HFF-Myc (cell line): ENCODE data around the gene MFSD12.

Experiments used
- DNase-seq: peaks from one replicate; pipeline ENCODE4 v3.0.0-alpha.2; 2011; ENCODE audit warnings: low read depth; ENCODE audit errors: extremely low read depth
- H3K4me3 ChIP-seq: replicated peaks from 2 replicates; pipeline ENCODE4 v1.5.1; 2011; ENCODE audit warnings: low read depth, mild to moderate bottlenecking, control low read depth, low read length
- TF ChIP-seq, protein P1 (sequence below): IDR thresholded peaks from 2 replicates; pipeline ENCODE4 v1.5.1; 2012; ENCODE audit warnings: mild to moderate bottlenecking, low read depth, low read length, control low read depth; ENCODE audit errors: missing control alignments

Gene MFSD12

DNA sequence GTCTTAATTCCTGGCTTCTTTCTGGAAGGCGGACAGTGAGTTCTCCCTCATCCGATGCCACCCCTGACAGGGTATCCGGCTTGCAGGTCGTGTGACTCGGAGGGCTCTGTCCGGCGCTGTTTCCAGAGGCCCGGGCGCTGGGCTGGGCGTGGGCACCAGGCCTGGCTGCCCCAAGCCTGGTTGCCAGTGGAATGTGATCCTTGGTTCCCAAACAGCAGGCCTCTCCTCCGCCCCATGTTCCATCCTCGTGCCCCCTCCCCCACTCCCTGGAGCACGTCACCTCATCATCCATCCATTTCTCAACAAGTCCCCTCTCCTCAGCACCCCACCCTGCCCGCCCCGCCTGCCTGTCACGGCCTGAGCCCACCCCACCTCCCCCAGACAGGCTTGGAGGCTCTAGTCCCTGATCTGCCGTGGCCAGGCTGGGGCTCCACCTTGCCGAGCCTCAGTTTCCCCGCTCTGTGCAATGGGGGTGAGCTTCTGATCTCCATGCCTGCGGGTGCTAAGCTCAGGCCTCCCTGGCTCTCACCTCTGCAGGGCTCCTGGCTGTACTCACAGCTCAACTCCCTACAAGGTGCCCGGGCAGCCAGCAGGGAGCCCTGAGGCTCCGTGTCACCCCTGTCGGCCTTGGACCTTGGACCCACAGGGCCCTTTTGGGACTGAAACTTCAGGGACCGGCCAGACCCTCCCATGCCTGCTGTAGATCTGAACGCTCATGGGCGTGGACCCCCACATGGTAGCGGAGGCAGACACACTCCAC lies 47.0 kb upstream of the MFSD12 start:
- no peak for DNase-seq
- no peak overlapping the region for H3K4me3 ChIP-seq
- TF ChIP-seq, protein P1, sequence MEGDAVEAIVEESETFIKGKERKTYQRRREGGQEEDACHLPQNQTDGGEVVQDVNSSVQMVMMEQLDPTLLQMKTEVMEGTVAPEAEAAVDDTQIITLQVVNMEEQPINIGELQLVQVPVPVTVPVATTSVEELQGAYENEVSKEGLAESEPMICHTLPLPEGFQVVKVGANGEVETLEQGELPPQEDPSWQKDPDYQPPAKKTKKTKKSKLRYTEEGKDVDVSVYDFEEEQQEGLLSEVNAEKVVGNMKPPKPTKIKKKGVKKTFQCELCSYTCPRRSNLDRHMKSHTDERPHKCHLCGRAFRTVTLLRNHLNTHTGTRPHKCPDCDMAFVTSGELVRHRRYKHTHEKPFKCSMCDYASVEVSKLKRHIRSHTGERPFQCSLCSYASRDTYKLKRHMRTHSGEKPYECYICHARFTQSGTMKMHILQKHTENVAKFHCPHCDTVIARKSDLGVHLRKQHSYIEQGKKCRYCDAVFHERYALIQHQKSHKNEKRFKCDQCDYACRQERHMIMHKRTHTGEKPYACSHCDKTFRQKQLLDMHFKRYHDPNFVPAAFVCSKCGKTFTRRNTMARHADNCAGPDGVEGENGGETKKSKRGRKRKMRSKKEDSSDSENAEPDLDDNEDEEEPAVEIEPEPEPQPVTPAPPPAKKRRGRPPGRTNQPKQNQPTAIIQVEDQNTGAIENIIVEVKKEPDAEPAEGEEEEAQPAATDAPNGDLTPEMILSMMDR, result no peak

DNA sequence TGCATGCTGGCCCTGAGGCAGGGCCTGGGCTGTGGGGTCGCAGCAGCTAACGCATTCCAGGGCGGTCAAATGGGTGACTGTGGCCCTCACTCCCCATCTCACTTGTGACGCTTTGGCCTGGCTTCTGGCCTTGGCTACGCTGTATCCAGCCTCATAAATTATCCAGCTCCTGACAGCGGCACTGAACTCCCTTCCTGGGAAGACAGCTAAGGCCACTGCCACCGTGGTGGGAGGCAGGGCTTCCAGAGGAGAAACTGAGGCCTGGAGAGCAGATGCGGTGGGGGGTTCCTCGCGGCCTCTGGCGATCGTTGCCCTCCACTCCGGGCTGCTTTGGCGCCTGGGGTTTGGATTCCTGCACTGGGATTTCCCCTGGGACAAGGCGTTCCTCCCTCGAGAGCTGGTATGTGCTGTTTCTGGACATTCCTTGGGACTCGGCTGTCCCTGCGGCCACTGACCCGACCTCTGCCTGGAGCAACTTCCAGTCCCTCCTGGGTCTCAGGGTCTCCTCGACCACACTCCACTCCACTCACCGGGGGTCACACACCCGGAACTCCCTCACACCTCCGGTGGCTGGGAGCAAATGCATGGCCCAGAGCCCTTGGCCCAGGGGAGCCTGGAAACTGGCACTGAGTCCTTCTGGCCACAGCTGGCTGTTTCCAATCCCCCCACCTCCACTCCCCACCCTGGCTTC lies 45.9 kb upstream of the MFSD12 start:
- no peak for DNase-seq
- no peak overlapping the region for H3K4me3 ChIP-seq

DNA sequence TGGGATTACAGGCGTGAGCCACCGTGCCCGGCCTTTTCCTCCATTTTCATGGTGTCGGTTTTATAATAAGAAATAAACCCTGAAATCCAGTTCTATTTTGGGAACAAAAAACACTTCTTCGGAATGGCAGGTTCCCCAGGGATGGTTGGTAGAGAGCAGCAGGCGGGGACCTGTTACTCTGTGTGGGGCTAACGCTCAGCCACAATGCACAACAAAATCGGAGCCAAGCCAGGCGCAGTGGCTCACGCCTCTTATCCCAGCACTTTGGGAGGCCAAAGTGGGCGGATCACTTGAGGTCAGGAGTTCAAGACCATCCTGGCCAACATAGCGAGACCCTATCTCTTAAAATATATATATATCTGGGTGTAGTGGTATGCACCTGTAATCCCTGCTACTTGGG lies 43.6 kb upstream of the MFSD12 start:
- DNase-seq, result no peak
- TF ChIP-seq, protein P1, result no peak
- H3K4me3 ChIP-seq, result no peak overlapping the region

More for the DNA sequence above, 45.9 kb upstream of the MFSD12 start:
- TF ChIP-seq, protein P1, result no peak

DNA sequence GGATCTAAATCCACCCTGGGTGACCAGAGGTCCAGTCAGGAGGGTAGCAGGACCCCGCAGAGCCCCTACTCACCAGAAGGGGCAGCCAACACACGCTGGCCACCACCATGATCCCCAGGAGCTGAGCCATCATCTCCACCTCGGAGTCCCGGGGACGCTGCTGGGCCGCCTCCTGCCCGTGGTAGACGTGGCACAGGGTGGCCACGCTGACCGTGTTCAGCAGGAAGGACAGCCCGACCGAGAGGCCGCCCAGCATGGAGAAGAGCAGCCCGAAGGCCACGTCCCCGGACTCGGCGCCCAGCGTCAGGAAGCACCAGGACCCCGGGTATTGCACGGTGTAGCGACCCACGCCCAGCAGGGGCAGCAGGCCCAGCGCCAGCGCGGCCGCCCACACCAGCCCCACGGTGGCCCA lies 42.4 kb upstream of the MFSD12 start:
- TF ChIP-seq, protein P1, result peak; percentile 11
- no peak overlapping the region for H3K4me3 ChIP-seq
- DNase-seq, result no peak

DNA sequence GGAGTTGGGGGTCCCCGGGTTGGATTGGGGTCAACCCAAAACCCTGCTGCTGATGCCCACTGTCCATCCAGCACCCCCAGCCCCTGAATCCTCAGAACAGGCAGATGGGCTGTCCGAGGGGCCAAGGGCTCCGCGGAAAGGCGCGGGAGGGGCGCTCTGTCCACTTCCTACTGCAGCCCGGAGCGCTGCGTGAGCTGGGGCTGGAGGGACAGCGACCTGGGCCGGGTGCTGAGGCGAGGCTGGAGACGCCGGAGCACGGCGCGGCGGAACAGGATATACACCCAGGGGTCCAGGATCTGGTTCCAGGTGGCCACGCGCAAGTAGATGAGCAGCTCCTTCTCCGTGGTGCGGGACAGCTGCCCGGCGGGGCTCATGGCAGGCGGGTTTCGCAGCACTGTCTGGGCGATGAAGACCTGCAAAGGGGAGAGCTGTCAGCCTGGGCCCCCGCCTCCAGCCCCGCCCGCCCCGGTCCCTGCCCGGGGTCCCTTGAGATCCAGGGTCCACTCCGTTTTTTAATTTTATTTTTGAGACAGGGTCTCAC lies 38.2 kb upstream of the MFSD12 start:
- TF ChIP-seq, protein P1, result no peak
- DNase-seq, result no peak
- no peak overlapping the region for H3K4me3 ChIP-seq

DNA sequence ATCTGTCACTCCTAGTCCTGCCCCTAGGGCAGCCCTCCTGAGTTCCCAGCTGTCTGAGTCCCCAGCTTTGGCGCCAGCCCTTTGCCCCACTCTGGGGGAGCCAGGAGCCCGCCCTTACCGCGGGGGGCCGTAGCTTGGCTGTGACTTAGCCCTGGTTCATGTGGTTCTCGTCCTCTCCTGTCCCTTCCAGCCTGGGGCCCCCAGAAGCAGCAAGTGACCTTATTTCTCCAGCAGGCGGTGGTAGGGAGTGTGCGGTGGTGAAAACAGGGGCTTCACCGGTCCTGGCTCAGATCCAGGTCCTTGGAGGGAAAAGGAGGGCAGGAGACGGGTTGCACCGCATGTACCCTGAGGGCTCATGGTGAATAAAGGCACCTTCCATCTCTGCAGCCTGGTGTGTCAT lies 35.8 kb upstream of the MFSD12 start:
- DNase-seq, result no peak
- TF ChIP-seq, protein P1, result no peak
- no peak overlapping the region for H3K4me3 ChIP-seq
